NCI-H345 (cell line): Measurements from ENCODE around the gene UGT1A3.

Experiments used
- DNase-seq: peaks from one replicate; lab custom pipeline; 2025; lab: John Stamatoyannopoulos, UW

UGT1A3 gene

GRCh38 chr2:233816771-233817170, 87.9 kb downstream of the UGT1A3 start:
- no peak for DNase-seq

- DNase-seq: no peak
Measured at GRCh38 chr2:233817361-233817911, 88.6 kb downstream of the UGT1A3 start.

GRCh38 chr2:233817995-233818638, 89.3 kb downstream of the UGT1A3 start:
- no peak for DNase-seq

- DNase-seq: no peak
Measured at GRCh38 chr2:233818639-233819621, 90.1 kb downstream of the UGT1A3 start.

GRCh38 chr2:233819884-233820773, 91.3 kb downstream of the UGT1A3 start:
- no peak for DNase-seq

GRCh38 chr2:233820774-233821105, 91.9 kb downstream of the UGT1A3 start:
- DNase-seq: no peak

- no peak for DNase-seq
Measured at GRCh38 chr2:233821196-233821595, 92.4 kb downstream of the UGT1A3 start.

GRCh38 chr2:233821709-233822100, 92.9 kb downstream of the UGT1A3 start:
- DNase-seq: no peak

- DNase-seq: no peak
Measured at GRCh38 chr2:233822101-233822771, 93.4 kb downstream of the UGT1A3 start.
